HEK293 (cell line): ENCODE measurements around the gene RPS6KA4.
A peak's percentile ranks its signal among the peaks of the same experiment; 100 is the strongest.

Source experiments
- GLIS1 ChIP-seq: fragments of 450-650 bp; formaldehyde crosslinking; IDR thresholded peaks from 2 replicates; pipeline ENCODE4 v1.5.1; 2016; ENCODE audit warnings: missing biosample characterization, missing genetic modification characterization
- GLIS2 ChIP-seq: fragments of 450-650 bp; formaldehyde crosslinking; IDR thresholded peaks from 2 replicates; pipeline ENCODE4 v1.5.1; 2016; ENCODE audit warnings: missing biosample characterization, missing genetic modification characterization
- KLF1 ChIP-seq: fragments of 450-650 bp; formaldehyde crosslinking; IDR thresholded peaks from 2 replicates; pipeline ENCODE4 v1.5.1; 2016; ENCODE audit warnings: missing biosample characterization, missing genetic modification characterization
- WT1 ChIP-seq: fragments of 450-650 bp; formaldehyde crosslinking; IDR thresholded peaks from 2 replicates; pipeline ENCODE4 v1.5.1; 2016; ENCODE audit warnings: missing biosample characterization, missing genetic modification characterization
- ZBTB17 ChIP-seq: fragments of 450-650 bp; formaldehyde crosslinking; IDR thresholded peaks from 2 replicates; pipeline ENCODE4 v1.5.1; 2016; ENCODE audit warnings: missing biosample characterization, missing genetic modification characterization
- ZBTB48 ChIP-seq: fragments of 450-650 bp; formaldehyde crosslinking; IDR thresholded peaks from 2 replicates; pipeline ENCODE4 v1.5.1; 2016; ENCODE audit warnings: missing biosample characterization, missing genetic modification characterization
- ZBTB7A ChIP-seq: fragments of 450-650 bp; formaldehyde crosslinking; IDR thresholded peaks from 2 replicates; pipeline ENCODE4 v1.5.1; 2016; ENCODE audit warnings: low read depth, missing biosample characterization, missing genetic modification characterization
- ZNF112 ChIP-seq: fragments of 450-650 bp; formaldehyde crosslinking; IDR thresholded peaks from 2 replicates; pipeline ENCODE4 v1.5.0; 2017; ENCODE audit warnings: missing biosample characterization, missing genetic modification characterization
- ZNF121 ChIP-seq: fragments of 450-650 bp; formaldehyde crosslinking; IDR thresholded peaks from 2 replicates; pipeline ENCODE4 v1.5.1; 2016; ENCODE audit warnings: missing biosample characterization, missing genetic modification characterization
- ZNF155 ChIP-seq: fragments of 450-650 bp; formaldehyde crosslinking; IDR thresholded peaks from 2 replicates; pipeline ENCODE4 v1.5.1; 2016; ENCODE audit warnings: missing biosample characterization, missing genetic modification characterization
- ZNF311 ChIP-seq: fragments of 450-650 bp; formaldehyde crosslinking; IDR thresholded peaks from 2 replicates; pipeline ENCODE4 v1.5.1; 2017; ENCODE audit warnings: missing biosample characterization, missing genetic modification characterization, borderline replicate concordance
- ZNF324 ChIP-seq: fragments of 450-650 bp; formaldehyde crosslinking; IDR thresholded peaks from 2 replicates; pipeline ENCODE4 v1.5.1; 2016; ENCODE audit warnings: missing biosample characterization, missing genetic modification characterization
- ZNF366 ChIP-seq: fragments of 450-650 bp; formaldehyde crosslinking; conservative IDR thresholded peaks from 2 replicates; pipeline ENCODE4 v1.5.1; 2016; ENCODE audit warnings: missing biosample characterization, missing genetic modification characterization
- ZNF394 ChIP-seq: fragments of 450-650 bp; formaldehyde crosslinking; IDR thresholded peaks from 2 replicates; pipeline ENCODE4 v1.5.1; 2016; ENCODE audit warnings: missing biosample characterization, missing genetic modification characterization, mild to moderate bottlenecking, moderate library complexity, borderline replicate concordance
- ZNF544 ChIP-seq: fragments of 450-650 bp; formaldehyde crosslinking; IDR thresholded peaks from 2 replicates; pipeline ENCODE4 v1.5.0; 2017; ENCODE audit warnings: missing biosample characterization, missing genetic modification characterization
- ZNF571 ChIP-seq: fragments of 450-650 bp; formaldehyde crosslinking; IDR thresholded peaks from 2 replicates; pipeline ENCODE4 v1.5.0; 2017; ENCODE audit warnings: missing biosample characterization, missing genetic modification characterization
- ZNF600 ChIP-seq: fragments of 450-650 bp; formaldehyde crosslinking; IDR thresholded peaks from 2 replicates; pipeline ENCODE4 v1.5.1; 2016; ENCODE audit warnings: missing biosample characterization, missing genetic modification characterization
- ZNF629 ChIP-seq: fragments of 450-650 bp; formaldehyde crosslinking; IDR thresholded peaks from 2 replicates; pipeline ENCODE4 v1.5.1; 2017; ENCODE audit warnings: missing biosample characterization, missing genetic modification characterization
- ZNF660 ChIP-seq: fragments of 450-650 bp; IDR thresholded peaks from 2 replicates; pipeline ENCODE4 v1.5.1; 2018; ENCODE audit warnings: missing biosample characterization, mild to moderate bottlenecking, missing genetic modification characterization
- ZNF707 ChIP-seq: fragments of 450-650 bp; formaldehyde crosslinking; IDR thresholded peaks from 2 replicates; pipeline ENCODE4 v1.5.1; 2016; ENCODE audit warnings: missing biosample characterization, missing genetic modification characterization
- ZNF747 ChIP-seq: fragments of 450-650 bp; formaldehyde crosslinking; IDR thresholded peaks from 2 replicates; pipeline ENCODE4 v1.5.1; 2016; ENCODE audit warnings: missing biosample characterization, missing genetic modification characterization
- ZNF791 ChIP-seq: fragments of 450-650 bp; formaldehyde crosslinking; IDR thresholded peaks from 2 replicates; pipeline ENCODE4 v1.5.1; 2016; ENCODE audit warnings: missing biosample characterization, missing genetic modification characterization
- ZSCAN30 ChIP-seq: fragments of 450-650 bp; IDR thresholded peaks from 2 replicates; pipeline ENCODE4 v1.5.1; 2018; ENCODE audit warnings: missing biosample characterization, mild to moderate bottlenecking, missing genetic modification characterization, moderate library complexity
- ZXDB ChIP-seq: fragments of 450-650 bp; formaldehyde crosslinking; IDR thresholded peaks from 2 replicates; pipeline ENCODE4 v1.5.1; 2016; ENCODE audit warnings: missing biosample characterization, missing genetic modification characterization
- TF ChIP-seq, protein P1 (sequence below): fragments of 450-650 bp; formaldehyde crosslinking; IDR thresholded peaks from 2 replicates; pipeline ENCODE4 v1.5.1; 2017; ENCODE audit warnings: missing biosample characterization, missing genetic modification characterization
- TF ChIP-seq, protein P2 (sequence below): fragments of 450-650 bp; formaldehyde crosslinking; IDR thresholded peaks from 2 replicates; pipeline ENCODE4 v1.5.1; 2016; ENCODE audit warnings: missing biosample characterization, missing genetic modification characterization
- TF ChIP-seq, protein P3 (sequence below): fragments of 450-650 bp; formaldehyde crosslinking; IDR thresholded peaks from 2 replicates; pipeline ENCODE4 v1.5.1; 2016; ENCODE audit warnings: missing biosample characterization, missing genetic modification characterization
- TF ChIP-seq, protein P4 (sequence below): fragments of 450-650 bp; formaldehyde crosslinking; IDR thresholded peaks from 2 replicates; pipeline ENCODE4 v1.5.1; 2016; ENCODE audit warnings: missing biosample characterization, missing genetic modification characterization

RPS6KA4 gene

DNA sequence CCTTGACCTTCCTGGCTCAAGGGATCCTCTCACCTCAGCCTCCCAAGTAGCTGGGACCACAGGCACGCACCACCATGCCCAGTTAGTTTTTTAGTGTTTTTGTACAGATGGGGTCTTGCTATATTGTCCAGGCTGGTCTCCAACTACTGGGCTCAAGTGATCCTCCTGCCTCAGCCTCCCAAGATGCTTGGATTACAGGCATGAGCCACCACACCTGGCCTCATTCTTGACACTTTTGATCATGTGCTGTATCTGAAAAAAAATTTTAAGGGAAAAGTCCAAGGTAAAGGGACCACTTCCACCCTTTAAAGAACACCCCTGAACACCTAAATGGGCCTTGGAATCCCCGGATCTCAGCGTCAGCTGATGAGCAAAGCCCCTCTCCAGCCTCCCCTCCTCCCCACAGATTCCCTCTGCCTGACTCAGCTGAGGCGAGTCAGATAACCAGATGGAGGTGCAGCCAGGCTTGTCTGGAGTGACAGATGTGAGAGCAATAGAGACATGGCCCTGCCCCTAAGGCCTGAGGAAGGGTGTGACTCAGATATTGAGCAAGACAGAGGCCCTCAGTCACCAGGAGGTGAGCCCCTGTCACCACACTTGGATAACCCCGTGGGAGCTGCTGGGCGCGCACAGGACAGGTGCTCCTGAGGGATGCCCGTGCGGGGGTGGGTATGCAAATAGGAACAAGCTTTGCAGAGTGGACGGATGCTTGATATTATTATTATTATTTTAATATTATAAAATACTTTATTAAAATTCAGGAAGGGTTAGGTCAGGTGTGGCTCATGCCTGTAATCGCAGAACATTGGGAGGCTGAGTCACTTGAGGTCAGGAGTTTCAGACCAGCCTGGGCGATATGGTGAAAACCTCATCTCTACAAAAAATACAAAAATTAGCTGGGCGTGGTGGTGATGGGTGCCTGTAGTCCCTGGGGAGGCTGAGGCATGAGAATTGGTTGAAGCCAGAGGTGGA is 23.9 kb upstream of the RPS6KA4 start (continued):
- TF ChIP-seq ZNF324 (tag by site-specific recombination) (peak; percentile 62; the same call in 1 of the 2 replicates), ZNF311 (tag by site-specific recombination) (no peak), ZSCAN30 (tag by site-specific recombination) (no peak), GLIS2 (tag by site-specific recombination) (peak; percentile 72), ZBTB7A (tag by site-specific recombination) (no peak), ZNF600 (tag by site-specific recombination) (0 out of 2 replicates have a peak, but pooled peaks have one; percentile 18), KLF1 (tag by site-specific recombination) (peak; percentile 44), ZNF660 (tag by site-specific recombination) (peak; percentile 36; the same call in 1 of the 2 replicates), WT1 (tag by site-specific recombination) (0 out of 2 replicates have a peak, but pooled peaks have one; percentile 23), ZNF121 (peak; percentile 99), GLIS1 (tag by site-specific recombination) (peak; percentile 77), ZBTB48 (tag by site-specific recombination) (no peak), ZNF155 (no peak), ZNF366 (tag by site-specific recombination) (peak; percentile 86), ZNF112 (tag by site-specific recombination) (no peak), ZNF571 (tag by site-specific recombination) (no peak), ZBTB17 (tag by site-specific recombination) (peak; percentile 80), ZNF394 (tag by site-specific recombination) (peak; percentile 59), ZNF544 (tag by site-specific recombination) (no peak), ZNF747 (tag by site-specific recombination) (no peak), ZNF629 (tag by site-specific recombination) (peak; percentile 70), ZNF707 (tag by site-specific recombination) (no peak), ZXDB (tag by site-specific recombination) (peak; percentile 99), ZNF791 (no peak)
- TF ChIP-seq, protein P1, sequence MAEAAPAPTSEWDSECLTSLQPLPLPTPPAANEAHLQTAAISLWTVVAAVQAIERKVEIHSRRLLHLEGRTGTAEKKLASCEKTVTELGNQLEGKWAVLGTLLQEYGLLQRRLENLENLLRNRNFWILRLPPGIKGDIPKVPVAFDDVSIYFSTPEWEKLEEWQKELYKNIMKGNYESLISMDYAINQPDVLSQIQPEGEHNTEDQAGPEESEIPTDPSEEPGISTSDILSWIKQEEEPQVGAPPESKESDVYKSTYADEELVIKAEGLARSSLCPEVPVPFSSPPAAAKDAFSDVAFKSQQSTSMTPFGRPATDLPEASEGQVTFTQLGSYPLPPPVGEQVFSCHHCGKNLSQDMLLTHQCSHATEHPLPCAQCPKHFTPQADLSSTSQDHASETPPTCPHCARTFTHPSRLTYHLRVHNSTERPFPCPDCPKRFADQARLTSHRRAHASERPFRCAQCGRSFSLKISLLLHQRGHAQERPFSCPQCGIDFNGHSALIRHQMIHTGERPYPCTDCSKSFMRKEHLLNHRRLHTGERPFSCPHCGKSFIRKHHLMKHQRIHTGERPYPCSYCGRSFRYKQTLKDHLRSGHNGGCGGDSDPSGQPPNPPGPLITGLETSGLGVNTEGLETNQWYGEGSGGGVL (tag by site-specific recombination): 0 out of 2 replicates have a peak, but pooled peaks have one; percentile 12
- TF ChIP-seq, protein P2, sequence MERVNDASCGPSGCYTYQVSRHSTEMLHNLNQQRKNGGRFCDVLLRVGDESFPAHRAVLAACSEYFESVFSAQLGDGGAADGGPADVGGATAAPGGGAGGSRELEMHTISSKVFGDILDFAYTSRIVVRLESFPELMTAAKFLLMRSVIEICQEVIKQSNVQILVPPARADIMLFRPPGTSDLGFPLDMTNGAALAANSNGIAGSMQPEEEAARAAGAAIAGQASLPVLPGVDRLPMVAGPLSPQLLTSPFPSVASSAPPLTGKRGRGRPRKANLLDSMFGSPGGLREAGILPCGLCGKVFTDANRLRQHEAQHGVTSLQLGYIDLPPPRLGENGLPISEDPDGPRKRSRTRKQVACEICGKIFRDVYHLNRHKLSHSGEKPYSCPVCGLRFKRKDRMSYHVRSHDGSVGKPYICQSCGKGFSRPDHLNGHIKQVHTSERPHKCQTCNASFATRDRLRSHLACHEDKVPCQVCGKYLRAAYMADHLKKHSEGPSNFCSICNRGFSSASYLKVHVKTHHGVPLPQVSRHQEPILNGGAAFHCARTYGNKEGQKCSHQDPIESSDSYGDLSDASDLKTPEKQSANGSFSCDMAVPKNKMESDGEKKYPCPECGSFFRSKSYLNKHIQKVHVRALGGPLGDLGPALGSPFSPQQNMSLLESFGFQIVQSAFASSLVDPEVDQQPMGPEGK (tag by site-specific recombination): peak; percentile 62; the same call in 1 of the 2 replicates
- TF ChIP-seq, protein P3, sequence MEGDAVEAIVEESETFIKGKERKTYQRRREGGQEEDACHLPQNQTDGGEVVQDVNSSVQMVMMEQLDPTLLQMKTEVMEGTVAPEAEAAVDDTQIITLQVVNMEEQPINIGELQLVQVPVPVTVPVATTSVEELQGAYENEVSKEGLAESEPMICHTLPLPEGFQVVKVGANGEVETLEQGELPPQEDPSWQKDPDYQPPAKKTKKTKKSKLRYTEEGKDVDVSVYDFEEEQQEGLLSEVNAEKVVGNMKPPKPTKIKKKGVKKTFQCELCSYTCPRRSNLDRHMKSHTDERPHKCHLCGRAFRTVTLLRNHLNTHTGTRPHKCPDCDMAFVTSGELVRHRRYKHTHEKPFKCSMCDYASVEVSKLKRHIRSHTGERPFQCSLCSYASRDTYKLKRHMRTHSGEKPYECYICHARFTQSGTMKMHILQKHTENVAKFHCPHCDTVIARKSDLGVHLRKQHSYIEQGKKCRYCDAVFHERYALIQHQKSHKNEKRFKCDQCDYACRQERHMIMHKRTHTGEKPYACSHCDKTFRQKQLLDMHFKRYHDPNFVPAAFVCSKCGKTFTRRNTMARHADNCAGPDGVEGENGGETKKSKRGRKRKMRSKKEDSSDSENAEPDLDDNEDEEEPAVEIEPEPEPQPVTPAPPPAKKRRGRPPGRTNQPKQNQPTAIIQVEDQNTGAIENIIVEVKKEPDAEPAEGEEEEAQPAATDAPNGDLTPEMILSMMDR: no peak
- TF ChIP-seq, protein P4, sequence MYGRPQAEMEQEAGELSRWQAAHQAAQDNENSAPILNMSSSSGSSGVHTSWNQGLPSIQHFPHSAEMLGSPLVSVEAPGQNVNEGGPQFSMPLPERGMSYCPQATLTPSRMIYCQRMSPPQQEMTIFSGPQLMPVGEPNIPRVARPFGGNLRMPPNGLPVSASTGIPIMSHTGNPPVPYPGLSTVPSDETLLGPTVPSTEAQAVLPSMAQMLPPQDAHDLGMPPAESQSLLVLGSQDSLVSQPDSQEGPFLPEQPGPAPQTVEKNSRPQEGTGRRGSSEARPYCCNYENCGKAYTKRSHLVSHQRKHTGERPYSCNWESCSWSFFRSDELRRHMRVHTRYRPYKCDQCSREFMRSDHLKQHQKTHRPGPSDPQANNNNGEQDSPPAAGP (tag by site-specific recombination): 0 out of 2 replicates have a peak, but pooled peaks have one; percentile 56
